ENCODE measurements around the gene DNAH3.
"Not testable (repeated sequence)": the region's sequence is repeated elsewhere in the genome, so short reads cannot be mapped to it uniquely, and the experiment has no call there.

GRCh38 chr16:21048091-21048912, 102.3 kb downstream of the DNAH3 start:
- TF ChIP-seq, protein P1, sequence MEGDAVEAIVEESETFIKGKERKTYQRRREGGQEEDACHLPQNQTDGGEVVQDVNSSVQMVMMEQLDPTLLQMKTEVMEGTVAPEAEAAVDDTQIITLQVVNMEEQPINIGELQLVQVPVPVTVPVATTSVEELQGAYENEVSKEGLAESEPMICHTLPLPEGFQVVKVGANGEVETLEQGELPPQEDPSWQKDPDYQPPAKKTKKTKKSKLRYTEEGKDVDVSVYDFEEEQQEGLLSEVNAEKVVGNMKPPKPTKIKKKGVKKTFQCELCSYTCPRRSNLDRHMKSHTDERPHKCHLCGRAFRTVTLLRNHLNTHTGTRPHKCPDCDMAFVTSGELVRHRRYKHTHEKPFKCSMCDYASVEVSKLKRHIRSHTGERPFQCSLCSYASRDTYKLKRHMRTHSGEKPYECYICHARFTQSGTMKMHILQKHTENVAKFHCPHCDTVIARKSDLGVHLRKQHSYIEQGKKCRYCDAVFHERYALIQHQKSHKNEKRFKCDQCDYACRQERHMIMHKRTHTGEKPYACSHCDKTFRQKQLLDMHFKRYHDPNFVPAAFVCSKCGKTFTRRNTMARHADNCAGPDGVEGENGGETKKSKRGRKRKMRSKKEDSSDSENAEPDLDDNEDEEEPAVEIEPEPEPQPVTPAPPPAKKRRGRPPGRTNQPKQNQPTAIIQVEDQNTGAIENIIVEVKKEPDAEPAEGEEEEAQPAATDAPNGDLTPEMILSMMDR (IDR thresholded peaks at IDR 0.05) = not testable (repeated sequence)
- TF ChIP-seq POLR2A (IDR thresholded peaks at IDR 0.05) = not testable (repeated sequence)

Data from testis (tissue), 2 donors.